GM23338 (cell line): ENCODE data around the gene PECR. TPM values are rescaled to one million over a fixed set of nuclear protein-coding genes. Genes with fewer than 3 reads are reported as not detected.

Experiments used
- ATAC-seq: fragments of 200-7000 bp; cut with Tn5 transposase; 3 replicates; pipeline ENCODE4 v1.9.1; 2020
- DNase-seq: peaks from one replicate; pipeline ENCODE4 v3.0.0-alpha.2; 2015; ENCODE audit warnings: low spot score
- H2AFZ ChIP-seq: fragments of 200-600 bp; sonication (generic); 2 replicates; pipeline ENCODE4 v1.8.0; 2016; ENCODE audit warnings: antibody characterized with exemption, mild to moderate bottlenecking, moderate library complexity
- H3F3A ChIP-seq: fragments of 200-600 bp; sonication (generic); replicated peaks from 2 replicates; pipeline ENCODE4 v1.8.0; 2017; ENCODE audit warnings: antibody characterized with exemption, mixed run types, low read depth
- H3K27ac ChIP-seq: fragments of 200-600 bp; sonication (generic); 2 replicates; pipeline ENCODE4 v1.6.1; 2016; ENCODE audit warnings: low read depth
- H3K27me3 ChIP-seq: fragments of 200-600 bp; sonication (generic); 2 replicates; pipeline ENCODE4 v1.8.0; 2016; ENCODE audit warnings: mild to moderate bottlenecking, mixed run types, moderate library complexity; ENCODE audit not compliant: insufficient read depth
- H3K36me3 ChIP-seq: fragments of 200-600 bp; sonication (generic); 2 replicates; pipeline ENCODE4 v1.8.0; 2016; ENCODE audit warnings: mild to moderate bottlenecking; ENCODE audit not compliant: insufficient read depth
- H3K4me1 ChIP-seq: fragments of 200-600 bp; sonication (generic); 2 replicates; pipeline ENCODE4 v1.8.0; 2016; ENCODE audit warnings: mild to moderate bottlenecking, moderate library complexity; ENCODE audit not compliant: insufficient read depth
- H3K4me2 ChIP-seq: fragments of 200-600 bp; sonication (generic); 2 replicates; pipeline ENCODE4 v1.7.1; 2017; ENCODE audit warnings: mixed run types
- H3K4me3 ChIP-seq: fragments of 200-600 bp; sonication (generic); 2 replicates; pipeline ENCODE4 v1.6.1; 2016; ENCODE audit warnings: mixed run types
- H3K79me2 ChIP-seq: fragments of 200-600 bp; sonication (generic); replicated peaks from 2 replicates; pipeline ENCODE4 v1.8.0; 2017; ENCODE audit warnings: mild to moderate bottlenecking; ENCODE audit not compliant: insufficient read depth
- H3K9me2 ChIP-seq: fragments of 200-600 bp; sonication (generic); 2 replicates; pipeline ENCODE4 v1.8.0; 2017; ENCODE audit not compliant: insufficient read depth
- H4K20me1 ChIP-seq: fragments of 200-600 bp; sonication (generic); replicated peaks from 2 replicates; pipeline ENCODE4 v1.8.0; 2017; ENCODE audit warnings: mild to moderate bottlenecking; ENCODE audit not compliant: insufficient read depth
- H3K27ac Mint-ChIP-seq: 2 replicates; pipeline ENCODE4 v1.8.0; 2020; ENCODE audit warnings: inconsistent platforms, mild to moderate bottlenecking, moderate library complexity, mixed read lengths
- H3K27me3 Mint-ChIP-seq: 3 replicates; pipeline ENCODE4 v1.8.0; 2022; ENCODE audit warnings: low read depth, mild to moderate bottlenecking, moderate library complexity, mixed read lengths, inconsistent platforms; ENCODE audit not compliant: insufficient read depth, poor library complexity
- H3K36me3 Mint-ChIP-seq: 3 replicates; pipeline ENCODE4 v1.8.0; 2021; ENCODE audit warnings: low read depth, mild to moderate bottlenecking, inconsistent platforms, moderate library complexity, mixed read lengths
- H3K4me1 Mint-ChIP-seq: 3 replicates; pipeline ENCODE4 v1.8.0; 2020; ENCODE audit warnings: mild to moderate bottlenecking, inconsistent platforms, mixed read lengths
- H3K4me3 Mint-ChIP-seq: 3 replicates; pipeline ENCODE4 v1.8.0; 2021; ENCODE audit warnings: moderate library complexity, mild to moderate bottlenecking, inconsistent platforms, mixed read lengths
- H3K9me3 Mint-ChIP-seq: 3 replicates; pipeline ENCODE4 v1.8.0; 2020; ENCODE audit warnings: moderate library complexity, mild to moderate bottlenecking, inconsistent platforms, mixed read lengths
- CREB1 ChIP-seq: fragments of 250-450 bp; sonication (Bioruptor Pico); IDR thresholded peaks from 2 replicates; pipeline ENCODE4 v1.5.0; 2020; ENCODE audit warnings: low read depth, mild to moderate bottlenecking, moderate library complexity
- ETS1 ChIP-seq: IDR thresholded peaks from 2 replicates; pipeline ENCODE4 v1.6.1; 2016; ENCODE audit warnings: antibody characterized with exemption
- EZH2 ChIP-seq: fragments of 200-600 bp; sonication (generic); IDR thresholded peaks from one replicate; pipeline ENCODE4 v1.8.0; 2017; ENCODE audit warnings: antibody characterized with exemption, mild to moderate bottlenecking, low read depth; ENCODE audit not compliant: unreplicated experiment
- EZH2phosphoT487 ChIP-seq: fragments of 200-600 bp; sonication (generic); IDR thresholded peaks from one replicate; pipeline ENCODE4 v1.8.1; 2018; ENCODE audit warnings: antibody characterized with exemption; ENCODE audit not compliant: unreplicated experiment
- JUNB ChIP-seq: IDR thresholded peaks from one replicate; pipeline ENCODE4 v1.6.1; 2016; ENCODE audit warnings: antibody characterized with exemption; ENCODE audit not compliant: unreplicated experiment
- NANOG ChIP-seq: IDR thresholded peaks from 2 replicates; pipeline ENCODE4 v1.6.1; 2016; ENCODE audit warnings: antibody characterized with exemption, borderline replicate concordance
- REST ChIP-seq: IDR thresholded peaks from one replicate; pipeline ENCODE4 v1.6.1; 2018; ENCODE audit warnings: antibody characterized with exemption; ENCODE audit not compliant: unreplicated experiment
- STAT1 ChIP-seq: IDR thresholded peaks from one replicate; pipeline ENCODE4 v1.6.1; 2016; ENCODE audit warnings: antibody characterized with exemption; ENCODE audit not compliant: unreplicated experiment
- ZNF331 ChIP-seq: fragments of 250-450 bp; sonication (Bioruptor Pico); IDR thresholded peaks from 2 replicates; pipeline ENCODE4 v1.5.0; 2020; ENCODE audit warnings: low read depth, mild to moderate bottlenecking, moderate library complexity
- ZNF462 ChIP-seq: fragments of 250-450 bp; sonication (Bioruptor Pico); IDR thresholded peaks from 2 replicates; pipeline ENCODE4 v1.5.0; 2020; ENCODE audit warnings: mild to moderate bottlenecking, moderate library complexity
- polyA plus RNA-seq: library from polyadenylated mRNA; unstranded; fragments of >200 nt; fragmentation: Nextera tagmentation; extraction: Ambion mirVana; gene quantifications from 2 replicates; pipeline ENCODE4 v1.2.1, GENCODE V29; 2016
- total RNA-seq: library from RNA; depleted of rRNA; stranded (reverse); fragments of >200 nt; shearing (Covaris generic); gene quantifications from 2 replicates; pipeline ENCODE4 v1.2.3, GENCODE V29; 2014

PECR gene
- total and polyA plus RNA-seq, 2 experiments from 2014 or later: 12.1 to 15.5 TPM

- no peak for TF ChIP-seq REST
- TF ChIP-seq STAT1: no peak
- TF ChIP-seq NANOG: no peak
- TF ChIP-seq ZNF331 (CRISPR knock-in tag): no peak
- TF ChIP-seq EZH2: no peak
- TF ChIP-seq JUNB: no peak
Measured at GRCh38 chr2:215997219-215997618, 84.4 kb downstream of the PECR start (continued).

GRCh38 chr2:215994911-215995310, 86.7 kb downstream of the PECR start:
- H3K27me3 Mint-ChIP-seq: peaks cover 3% of the 10 kb centered on the region
- no peaks in the 10 kb centered on the region for H3K9me2 ChIP-seq
- H3K27me3 ChIP-seq: no peaks in the 10 kb centered on the region
- peaks cover 77% of the 10 kb centered on the region for H3K79me2 ChIP-seq
- H3K4me3 Mint-ChIP-seq: no peak overlapping the region
- no peak overlapping the region for H3K27ac Mint-ChIP-seq
- H3K36me3 ChIP-seq: no peaks in the 10 kb centered on the region
- H3K4me2 ChIP-seq: no peak overlapping the region
- no peak overlapping the region for H3K4me3 ChIP-seq
- H3F3A ChIP-seq: no peaks in the 10 kb centered on the region; the same call in 1 of the 2 replicates
- ATAC-seq: no peak
- peaks cover 22% of the 10 kb centered on the region for H3K9me3 Mint-ChIP-seq
- peaks cover 64% of the 10 kb centered on the region for H3K36me3 Mint-ChIP-seq
- H3K4me1 Mint-ChIP-seq: peaks cover 24% of the 10 kb centered on the region
- H2AFZ ChIP-seq: no peak overlapping the region
- no peaks in the 10 kb centered on the region; the same call in none of the 2 replicates for H4K20me1 ChIP-seq
- no peak for DNase-seq
- peaks cover 27% of the 10 kb centered on the region for H3K4me1 ChIP-seq
- H3K27ac ChIP-seq: peak overlapping the region; percentile 51; the same call in 1 of the 2 replicates
- TF ChIP-seq ZNF462 (CRISPR knock-in tag) (no peak), JUNB (no peak), ETS1 (no peak), NANOG (no peak), CREB1 (CRISPR knock-in tag) (no peak), ZNF331 (CRISPR knock-in tag) (no peak), REST (no peak), EZH2 (no peak), STAT1 (no peak), EZH2phosphoT487 (no peak)
